Esophagus muscularis mucosa (tissue), 4 donors: Measurements from ENCODE around the gene ASIC1. TPM values are rescaled to one million over a fixed set of nuclear protein-coding genes. Genes with fewer than 3 reads are reported as not detected.
A peak's percentile ranks its signal among the peaks of the same experiment; 100 is the strongest.

Experiments
- DNase-seq: peaks from one replicate; pipeline ENCODE4 v3.0.0-alpha.2; 2017; ENCODE audit errors: extremely low spot score
- H3K27ac ChIP-seq, 4 donors: fragments of 200-600 bp; sonication (generic); replicated peaks in 1 of 4; 1 replicate in 3 of 4; 2 replicates in 1 of 4; pipeline ENCODE4 v1.5.1; 2016 to 2019; ENCODE audit warnings: mild to moderate bottlenecking in 1 of 4
- H3K27me3 ChIP-seq, 4 donors: fragments of 200-600 bp; sonication (generic); one replicate each; pipeline versions ENCODE4 v1.5.1 to v1.6.0; 2016 to 2019
- H3K36me3 ChIP-seq, 4 donors: fragments of 200-600 bp; sonication (generic); one replicate each; pipeline ENCODE4 v1.5.1; 2016 to 2019
- H3K4me1 ChIP-seq, 4 donors: fragments of 200-600 bp; sonication (generic); one replicate each; pipeline ENCODE4 v1.5.1; 2016 to 2019
- H3K4me3 ChIP-seq, 4 donors: fragments of 200-600 bp; sonication (generic); 1 replicate in 2 of 4; 2 replicates in 2 of 4; pipeline ENCODE4 v1.5.1; 2016 to 2019; ENCODE audit warnings: mild to moderate bottlenecking in 4 of 4, moderate library complexity in 1 of 4
- H3K9me3 ChIP-seq, 4 donors: fragments of 200-600 bp; sonication (generic); 1 replicate in 3 of 4; 2 replicates in 1 of 4; pipeline ENCODE4 v1.5.1; 2016 to 2019
- EP300 ChIP-seq: sonication (generic); formaldehyde crosslinking; IDR thresholded peaks from one replicate; pipeline ENCODE4 v1.6.1; 2017; ENCODE audit warnings: antibody characterized with exemption
- POLR2A ChIP-seq: fragments of 450-650 bp; IDR thresholded peaks from one replicate; pipeline ENCODE4 v1.6.1; 2017; ENCODE audit warnings: antibody characterized with exemption, moderate library complexity, mild to moderate bottlenecking, low read depth
- POLR2AphosphoS5 ChIP-seq, 2 donors: sonication (generic); formaldehyde crosslinking; IDR thresholded peaks; one replicate each; pipeline ENCODE4 v1.6.1; 2017; ENCODE audit warnings: antibody characterized with exemption in 2 of 2
- WGBS: methylation state at CpG from one replicate; pipeline ENCODE4 v1.1.5; 2018; 5-methylcytosine and 5-hydroxymethylcytosine counted together
- intact Hi-C: fragments of 100-400 bp; cut with DNase I; formaldehyde crosslinking; loops from one replicate; pipeline ENCODE4 v1.15.1; 2023
- total RNA-seq, 4 donors: library from RNA; depleted of rRNA; stranded (reverse); fragments of >200 nt; gene quantifications; one replicate each; pipeline versions ENCODE4 v1.1.0 to v1.2.1, GENCODE V29; 2016
- TF ChIP-seq, protein P1 (sequence below), 3 experiments: fragments of 200-600 bp in 2 of 3; fragments of 450-650 bp in 1 of 3; sonication (generic) in 2 of 3; IDR thresholded peaks; one replicate each; pipeline ENCODE4 v1.5.1; 2017 to 2019; ENCODE audit warnings: antibody characterized with exemption in 3 of 3, mild to moderate bottlenecking in 2 of 3, moderate library complexity in 1 of 3

Gene ASIC1
- 1 to 10 TPM in 3 of 4 donors, under 1 TPM in 1; 0.66 to 5.6 (median 2.9) TPM for total RNA-seq

DNA sequence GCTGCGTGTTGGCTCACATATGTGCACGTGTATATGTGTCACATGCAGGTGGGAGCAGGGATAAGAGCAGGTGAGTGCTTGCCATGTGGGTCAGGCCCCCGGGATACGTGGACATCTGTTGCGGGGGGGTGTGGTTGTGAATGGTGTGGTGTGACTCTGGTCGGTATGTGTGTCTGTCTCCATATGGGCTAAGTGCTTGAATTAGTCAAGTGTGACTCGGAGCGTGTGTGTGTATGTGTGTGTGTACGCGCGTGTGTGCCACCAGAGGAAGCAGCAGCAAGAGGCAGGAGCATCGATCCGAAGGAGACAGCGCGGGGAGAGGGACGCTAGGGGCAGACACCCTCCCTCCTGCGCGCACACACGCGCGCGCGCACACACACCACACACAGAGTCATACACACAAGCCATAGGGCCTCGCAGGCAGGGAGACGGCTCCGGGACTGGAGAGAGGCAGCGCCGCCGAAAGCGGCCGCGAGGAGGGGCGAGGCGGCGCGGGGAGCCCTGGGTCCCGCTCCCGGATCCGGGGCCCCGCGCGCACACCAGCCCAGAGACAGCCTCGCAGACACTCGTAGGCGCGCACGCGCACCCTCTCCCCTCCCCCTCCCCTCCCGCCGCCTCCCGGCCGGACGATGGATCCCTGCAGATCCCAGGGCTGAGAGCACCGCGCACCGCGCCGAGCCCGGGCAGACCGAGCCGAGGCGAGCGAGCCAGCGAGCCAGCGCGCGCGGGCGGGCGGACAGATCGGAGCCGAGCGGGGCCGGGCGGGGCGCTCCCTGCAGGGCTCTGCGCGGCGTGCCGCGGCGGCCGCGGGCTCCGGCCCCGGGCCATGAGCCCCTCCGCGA, at the start of gene ASIC1:
Gene ASIC1 (plus strand): TSS at position 597 of the 842 bp plus-strand sequence. CDS start 1,171 bp downstream, outside the sequence.
- Histone ChIP-seq H3K36me3 (no peaks in the 10 kb centered on the region), H3K4me1 (peaks cover 20 to 32% (median 26%) of the 10 kb centered on the region in 4 donors), H3K9me3 (no peaks in the 10 kb centered on the region), H3K4me3 (peak within 1 kb of the TSS; percentile 72 to 84 (median 74)), H3K27me3 (peaks cover 0 to 13% (median 0%) of the 10 kb centered on the region in 4 donors), H3K27ac (peak within 1 kb of the TSS; percentile 62 to 83 (median 74))
- WGBS = 8% methylated on average over 8 of the region's 88 CpGs
- intact Hi-C loops = loop anchor here (1.0 kb wide), 1 partner anchor 90 kb away; no protein-coding TSS in a partner anchor
- no peak for DNase-seq
- TF ChIP-seq POLR2A = no peak
- TF ChIP-seq, protein P1, sequence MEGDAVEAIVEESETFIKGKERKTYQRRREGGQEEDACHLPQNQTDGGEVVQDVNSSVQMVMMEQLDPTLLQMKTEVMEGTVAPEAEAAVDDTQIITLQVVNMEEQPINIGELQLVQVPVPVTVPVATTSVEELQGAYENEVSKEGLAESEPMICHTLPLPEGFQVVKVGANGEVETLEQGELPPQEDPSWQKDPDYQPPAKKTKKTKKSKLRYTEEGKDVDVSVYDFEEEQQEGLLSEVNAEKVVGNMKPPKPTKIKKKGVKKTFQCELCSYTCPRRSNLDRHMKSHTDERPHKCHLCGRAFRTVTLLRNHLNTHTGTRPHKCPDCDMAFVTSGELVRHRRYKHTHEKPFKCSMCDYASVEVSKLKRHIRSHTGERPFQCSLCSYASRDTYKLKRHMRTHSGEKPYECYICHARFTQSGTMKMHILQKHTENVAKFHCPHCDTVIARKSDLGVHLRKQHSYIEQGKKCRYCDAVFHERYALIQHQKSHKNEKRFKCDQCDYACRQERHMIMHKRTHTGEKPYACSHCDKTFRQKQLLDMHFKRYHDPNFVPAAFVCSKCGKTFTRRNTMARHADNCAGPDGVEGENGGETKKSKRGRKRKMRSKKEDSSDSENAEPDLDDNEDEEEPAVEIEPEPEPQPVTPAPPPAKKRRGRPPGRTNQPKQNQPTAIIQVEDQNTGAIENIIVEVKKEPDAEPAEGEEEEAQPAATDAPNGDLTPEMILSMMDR (IDR thresholded peaks at IDR 0.05) = peak; percentile 12 to 31 (median 22)

DNA sequence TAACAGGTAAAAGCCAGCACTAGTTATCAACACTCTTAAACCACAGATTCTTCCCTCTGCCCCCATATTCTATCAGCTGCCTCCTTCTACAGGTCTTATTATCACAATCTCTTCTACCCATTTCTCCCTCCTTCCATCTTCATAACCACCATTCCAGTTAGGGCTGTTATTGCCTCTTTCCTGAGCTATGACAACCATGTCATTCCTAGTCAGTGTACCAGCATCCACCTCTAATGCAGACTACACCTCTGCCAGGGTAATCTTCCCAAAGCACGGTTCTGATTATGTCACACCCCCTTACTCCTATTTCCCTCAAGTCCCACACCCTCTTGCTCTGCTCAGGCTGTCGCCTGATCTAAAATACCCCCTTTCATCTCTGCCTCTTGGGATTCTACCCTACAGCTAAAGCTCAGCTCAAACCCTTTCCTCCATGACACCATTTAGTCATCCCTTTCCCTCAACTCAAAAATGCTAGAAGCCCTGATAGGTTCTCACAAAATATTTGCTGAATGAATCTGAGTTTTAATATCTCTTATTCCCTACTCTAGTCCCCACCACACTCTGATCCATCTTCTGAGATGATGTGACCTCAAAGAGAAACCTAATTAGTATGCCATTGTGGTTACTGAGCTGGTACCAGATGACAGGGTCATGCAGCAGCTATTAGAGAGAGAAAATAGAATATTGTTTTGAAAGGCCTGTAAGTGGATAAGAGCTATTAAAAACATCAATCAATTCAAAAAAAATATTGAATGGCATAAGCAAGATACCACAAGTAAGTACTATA, 43.8 kb upstream of the ASIC1 start:
- intact Hi-C loops = no loop called here
- peaks cover 8 to 25% (median 23%) of the 10 kb centered on the region in 4 donors for H3K4me1 ChIP-seq
- no peak overlapping the region for H3K27ac ChIP-seq
- peaks cover 0 to 7% (median 2%) of the 10 kb centered on the region in 4 donors for H3K36me3 ChIP-seq
- no peaks in the 10 kb centered on the region for H3K9me3 ChIP-seq
- no peaks in the 10 kb centered on the region for H3K27me3 ChIP-seq
- no peak for TF ChIP-seq POLR2AphosphoS5 (IDR thresholded peaks at IDR 0.05)
- TF ChIP-seq, protein P1 (IDR thresholded peaks at IDR 0.05) = no peak
- DNase-seq = no peak
- no peak overlapping the region for H3K4me3 ChIP-seq
- 92% methylated on average over 2 of the region's 2 CpGs for WGBS

DNA sequence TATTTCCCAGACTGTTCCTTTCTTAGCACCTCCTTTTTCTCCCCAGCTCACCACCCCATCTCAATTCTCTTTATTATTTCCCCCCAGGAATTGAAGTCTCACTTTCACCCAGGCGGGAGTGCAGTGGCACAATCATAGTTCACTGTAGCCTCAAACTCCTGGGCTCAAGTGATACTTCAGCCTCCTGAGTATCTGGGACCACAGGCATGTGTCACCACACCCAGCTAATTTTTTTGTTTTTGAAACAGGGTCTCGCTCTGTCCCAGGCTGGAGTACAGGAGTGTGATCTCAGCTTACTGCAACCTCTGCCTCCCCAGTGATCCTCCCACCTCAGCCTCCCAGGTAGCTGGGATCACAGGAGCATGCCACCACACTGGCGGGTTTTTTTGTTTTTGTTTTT, 43.1 kb upstream of the ASIC1 start:
- no peaks in the 10 kb centered on the region for H3K27me3 ChIP-seq
- peaks cover 11 to 26% (median 24%) of the 10 kb centered on the region in 4 donors for H3K4me1 ChIP-seq
- no peak overlapping the region for H3K4me3 ChIP-seq
- H3K27ac ChIP-seq = no peak overlapping the region
- no peak for DNase-seq
- peaks cover 0 to 7% (median 2%) of the 10 kb centered on the region in 4 donors for H3K36me3 ChIP-seq
- intact Hi-C loops = no loop called here
- WGBS = 98% methylated on average over 3 of the region's 3 CpGs
- no peak for TF ChIP-seq POLR2AphosphoS5 (IDR thresholded peaks at IDR 0.05)
- no peak for TF ChIP-seq POLR2A
- TF ChIP-seq, protein P1 (IDR thresholded peaks at IDR 0.05) = no peak
- no peak for TF ChIP-seq EP300
- no peaks in the 10 kb centered on the region for H3K9me3 ChIP-seq

DNA sequence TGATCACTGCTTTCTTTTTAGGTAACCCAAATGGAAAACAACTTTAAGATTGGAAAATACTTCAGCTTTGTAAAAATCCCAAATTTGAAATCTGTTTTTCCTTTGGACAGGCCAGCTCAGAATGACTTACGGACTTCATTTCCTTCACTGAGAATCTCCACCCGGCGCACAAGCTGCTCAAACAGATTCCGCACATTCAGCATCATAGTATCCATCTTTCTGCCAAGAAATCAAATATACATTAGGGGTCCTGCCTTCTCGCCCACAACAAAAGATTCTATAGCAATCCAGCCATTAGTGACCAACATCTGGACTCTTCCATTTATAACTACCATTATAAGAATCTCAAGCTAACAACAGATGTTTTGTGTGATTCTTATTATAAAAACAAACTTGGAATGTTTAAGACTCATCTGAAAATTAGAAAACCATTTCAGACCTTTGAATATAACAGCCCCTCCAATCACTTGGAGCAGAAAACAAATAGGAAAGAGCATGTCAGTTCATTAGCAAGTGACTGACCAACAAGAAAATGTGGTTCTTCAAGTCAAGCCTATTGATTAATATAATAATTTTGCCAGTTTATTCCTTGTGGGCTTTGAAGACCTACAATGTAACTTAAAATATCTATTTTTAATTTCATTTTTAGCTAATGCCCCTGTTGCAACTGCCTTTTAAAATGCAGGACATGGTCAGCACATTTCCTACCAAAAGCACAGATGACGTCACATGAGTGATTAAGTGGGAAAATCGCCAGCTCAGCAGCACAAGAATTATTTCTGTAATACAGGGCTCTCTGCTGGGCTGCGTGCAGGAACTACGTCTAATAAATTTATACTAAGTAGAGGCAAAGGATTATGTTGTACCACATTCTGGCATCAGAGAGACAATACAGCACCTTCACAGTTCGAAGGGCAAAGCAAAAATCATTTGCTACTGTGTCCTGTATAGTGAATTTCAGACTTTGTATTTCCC, 40.6 kb upstream of the ASIC1 start:
- 41% methylated on average over 10 of the region's 10 CpGs for WGBS
- H3K9me3 ChIP-seq = no peaks in the 10 kb centered on the region
- DNase-seq = peak; percentile 94
- peaks cover 12 to 36% (median 24%) of the 10 kb centered on the region in 4 donors for H3K4me1 ChIP-seq
- intact Hi-C loops = no loop called here
- no peaks in the 10 kb centered on the region for H3K27me3 ChIP-seq
- TF ChIP-seq EP300 (no peak), POLR2A (no peak), POLR2AphosphoS5 (IDR thresholded peaks at IDR 0.05) (peak; percentile 33 to 42)
- TF ChIP-seq, protein P1 (IDR thresholded peaks at IDR 0.05) = peak in 1 of 3 experiments; percentile 31
- H3K36me3 ChIP-seq = peaks cover 0 to 7% (median 2%) of the 10 kb centered on the region in 4 donors
- peak overlapping the region; percentile 62 to 76 (median 68) for H3K27ac ChIP-seq
- peak overlapping the region in 2 of 4 donors; percentile 3 to 19 for H3K4me3 ChIP-seq
